Measurements from ENCODE around the gene GOLGA6L24. TPM values are rescaled to one million over a fixed set of nuclear protein-coding genes. Genes with fewer than 3 reads are reported as not detected.
"Not testable (repeated sequence)": the region's sequence is repeated elsewhere in the genome, so short reads cannot be mapped to it uniquely, and the experiment has no call there.

Gene GOLGA6L24
- total RNA-seq = not detected
- not detected for polyA plus RNA-seq (ENCODE audit: insufficient read depth, low read depth, low replicate concordance)
- long read RNA-seq, donor 1 = 0 reads
- long read RNA-seq, donor 2 = 0 reads
- long read RNA-seq, donor 3 = 0 reads
- long read RNA-seq, donor 4 = 0 reads
- long read RNA-seq, donor 5 = 0 reads
- long read RNA-seq, donor 6 = 0 reads
- long read RNA-seq, donor 7 = 0 reads
- long read RNA-seq, donor 8 = 0 reads
- long read RNA-seq, donor 9 = 0 reads
- long read RNA-seq, donor 10 = 0 reads

- FAIRE-seq; intact Hi-C loops (cut with DNase I); H3K27me3 ChIP-seq (ENCODE audit: control insufficient read depth, insufficient read depth, low read length); H3K9me3 ChIP-seq (ENCODE audit: control insufficient read depth in 2 of 3, insufficient read depth in 1 of 3, low read length in 3 of 3); H3K27ac ChIP-seq (ENCODE audit: low read depth in 2 of 2, low read length in 2 of 2); H3K9ac ChIP-seq (ENCODE audit: low read length in 3 of 3); H3K36me3 ChIP-seq (ENCODE audit: control insufficient read depth in 2 of 3, insufficient read depth in 3 of 3, low read length in 3 of 3); H3K4me3 ChIP-seq (ENCODE audit: low read length in 3 of 3); DNase-seq; H3K4me1 ChIP-seq (ENCODE audit: control insufficient read depth in 2 of 3, insufficient read depth in 2 of 3, low read depth in 1 of 3, low read length in 3 of 3): not testable (repeated sequence)
Measured at GRCh38 chr15:28357984-28358383, at the start of gene GOLGA6L24. GOLGA6L24 (minus strand) TSS chr15:28358084; CDS start chr15:28358023, 61 bp downstream.

DNA sequence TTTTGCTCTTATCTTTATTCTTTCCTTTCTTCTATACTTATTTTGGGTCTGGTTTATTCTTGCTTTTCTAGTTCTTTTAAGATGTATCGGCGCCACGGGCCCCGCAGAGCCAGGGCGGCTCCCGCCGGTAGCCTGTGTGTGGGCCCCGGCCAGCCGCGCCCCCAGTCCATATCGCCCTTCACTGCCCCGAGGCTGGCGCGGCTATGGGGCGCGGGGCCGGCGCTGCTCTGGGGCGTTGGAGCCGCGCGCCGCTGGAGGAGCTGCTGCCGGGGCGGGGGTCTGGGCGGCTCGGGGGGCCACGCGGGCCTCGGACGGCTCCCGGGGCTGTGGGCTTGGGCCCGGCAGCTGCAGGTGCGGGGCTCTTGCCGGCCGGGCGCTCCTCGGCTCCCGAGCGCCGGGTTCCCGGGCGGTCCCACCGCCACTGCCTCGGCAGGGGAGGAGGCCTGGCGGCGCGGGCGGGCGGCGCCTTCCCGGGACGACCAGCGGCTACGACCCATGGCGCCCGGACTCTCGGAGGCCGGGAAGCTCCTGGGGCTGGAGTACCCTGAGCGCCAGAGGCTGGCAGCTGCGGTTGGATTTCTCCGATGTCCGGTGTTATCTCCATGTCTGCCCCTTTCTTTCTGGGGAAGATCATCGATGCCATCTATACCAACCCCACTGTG, 45.0 kb upstream of the GOLGA6L24 start:
- H3K4me1 ChIP-seq (ENCODE audit: control insufficient read depth in 2 of 3, insufficient read depth in 2 of 3, low read depth in 1 of 3, low read length in 3 of 3); FAIRE-seq; H3K27ac ChIP-seq (ENCODE audit: low read depth in 2 of 2, low read length in 2 of 2); H3K36me3 ChIP-seq (ENCODE audit: control insufficient read depth in 2 of 3, insufficient read depth in 3 of 3, low read length in 3 of 3); intact Hi-C loops (cut with DNase I); H3K9ac ChIP-seq (ENCODE audit: low read length in 3 of 3); H3K9me3 ChIP-seq (ENCODE audit: control insufficient read depth in 2 of 3, insufficient read depth in 1 of 3, low read length in 3 of 3); H3K27me3 ChIP-seq (ENCODE audit: control insufficient read depth, insufficient read depth, low read length); DNase-seq; H3K4me3 ChIP-seq (ENCODE audit: low read length in 3 of 3): not testable (repeated sequence)

DNA sequence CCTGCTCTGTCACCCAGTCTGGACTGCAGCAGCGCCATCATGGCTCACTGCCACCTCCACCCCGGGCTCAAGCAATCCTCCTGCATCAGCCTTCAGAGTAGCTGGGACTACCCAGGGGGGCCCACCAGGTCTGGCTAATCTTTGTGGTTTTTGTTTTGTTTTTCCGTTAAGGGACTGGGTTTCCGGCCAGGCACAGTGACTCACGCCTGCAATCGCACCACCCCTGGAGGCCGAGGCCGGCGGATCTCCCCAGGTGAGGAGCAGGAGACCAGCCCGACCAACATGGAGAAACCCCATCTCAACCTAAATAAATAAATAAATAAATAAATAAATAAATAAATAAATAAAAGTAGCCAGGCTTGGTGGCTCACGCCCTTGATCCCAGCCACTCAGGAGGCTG, 38.1 kb upstream of the GOLGA6L24 start:
- H3K9ac ChIP-seq (ENCODE audit: low read length in 3 of 3); H3K36me3 ChIP-seq (ENCODE audit: control insufficient read depth in 2 of 3, insufficient read depth in 3 of 3, low read length in 3 of 3); H3K4me3 ChIP-seq (ENCODE audit: low read length in 3 of 3); H3K4me1 ChIP-seq (ENCODE audit: control insufficient read depth in 2 of 3, insufficient read depth in 2 of 3, low read depth in 1 of 3, low read length in 3 of 3); H3K27ac ChIP-seq (ENCODE audit: low read depth in 2 of 2, low read length in 2 of 2); FAIRE-seq; intact Hi-C loops (cut with DNase I); DNase-seq; H3K27me3 ChIP-seq (ENCODE audit: control insufficient read depth, insufficient read depth, low read length); H3K9me3 ChIP-seq (ENCODE audit: control insufficient read depth in 2 of 3, insufficient read depth in 1 of 3, low read length in 3 of 3): not testable (repeated sequence)

DNA sequence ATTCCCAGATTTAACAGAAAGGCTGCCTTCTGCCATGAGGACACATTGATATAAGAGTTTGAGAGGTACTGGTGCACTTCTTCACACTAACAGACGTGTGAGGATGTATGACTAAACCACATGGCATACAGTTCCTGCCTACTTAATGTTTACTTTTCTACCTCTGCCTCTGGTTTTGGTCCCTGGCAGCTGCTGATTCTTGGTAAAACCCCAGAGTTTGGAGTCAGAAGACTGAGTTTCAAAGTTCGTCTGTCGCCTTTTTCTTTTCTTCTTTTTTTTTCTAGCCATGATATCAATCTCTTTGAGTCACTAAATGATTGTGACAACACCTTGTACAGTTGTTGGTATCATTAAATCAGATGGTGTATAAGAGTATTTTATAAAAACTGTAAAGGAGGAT, 22.2 kb upstream of the GOLGA6L24 start:
- H3K36me3 ChIP-seq (ENCODE audit: control insufficient read depth in 2 of 3, insufficient read depth in 3 of 3, low read length in 3 of 3); H3K9me3 ChIP-seq (ENCODE audit: control insufficient read depth in 2 of 3, insufficient read depth in 1 of 3, low read length in 3 of 3); H3K4me3 ChIP-seq (ENCODE audit: low read length in 3 of 3); H3K27me3 ChIP-seq (ENCODE audit: control insufficient read depth, insufficient read depth, low read length); intact Hi-C loops (cut with DNase I); FAIRE-seq; H3K9ac ChIP-seq (ENCODE audit: low read length in 3 of 3); H3K4me1 ChIP-seq (ENCODE audit: control insufficient read depth in 2 of 3, insufficient read depth in 2 of 3, low read depth in 1 of 3, low read length in 3 of 3); DNase-seq; H3K27ac ChIP-seq (ENCODE audit: low read depth in 2 of 2, low read length in 2 of 2): not testable (repeated sequence)

DNA sequence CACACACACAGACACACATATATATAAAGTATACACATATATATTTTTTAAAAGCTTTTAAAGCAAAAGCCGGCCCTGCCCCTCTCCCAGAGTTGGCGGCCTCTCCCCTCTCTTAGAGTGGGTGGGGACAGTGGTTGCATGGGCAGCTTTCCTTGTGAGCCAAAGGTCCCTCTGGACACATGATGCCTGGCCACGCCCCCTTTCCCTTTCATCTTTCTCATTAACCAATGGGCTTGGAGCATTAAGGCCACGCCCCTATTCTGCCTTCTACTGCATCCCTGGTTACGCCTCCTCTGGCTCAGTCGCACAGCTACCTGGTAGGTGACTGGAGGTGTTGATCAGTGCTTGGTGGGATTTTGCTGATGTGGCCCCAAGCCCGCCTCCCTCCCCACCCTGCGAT, 20.5 kb upstream of the GOLGA6L24 start, which contains the start of gene GOLGA8F:
TSS of gene GOLGA8F (plus strand) at position 301 of the 400 bp plus-strand sequence. CDS start at position 399, 98 bp downstream.
- H3K9ac ChIP-seq (ENCODE audit: low read length in 3 of 3); DNase-seq; H3K27me3 ChIP-seq (ENCODE audit: control insufficient read depth, insufficient read depth, low read length); H3K4me3 ChIP-seq (ENCODE audit: low read length in 3 of 3); H3K27ac ChIP-seq (ENCODE audit: low read depth in 2 of 2, low read length in 2 of 2); intact Hi-C loops (cut with DNase I); H3K4me1 ChIP-seq (ENCODE audit: control insufficient read depth in 2 of 3, insufficient read depth in 2 of 3, low read depth in 1 of 3, low read length in 3 of 3); H3K9me3 ChIP-seq (ENCODE audit: control insufficient read depth in 2 of 3, insufficient read depth in 1 of 3, low read length in 3 of 3); FAIRE-seq; H3K36me3 ChIP-seq (ENCODE audit: control insufficient read depth in 2 of 3, insufficient read depth in 3 of 3, low read length in 3 of 3): not testable (repeated sequence)

DNA sequence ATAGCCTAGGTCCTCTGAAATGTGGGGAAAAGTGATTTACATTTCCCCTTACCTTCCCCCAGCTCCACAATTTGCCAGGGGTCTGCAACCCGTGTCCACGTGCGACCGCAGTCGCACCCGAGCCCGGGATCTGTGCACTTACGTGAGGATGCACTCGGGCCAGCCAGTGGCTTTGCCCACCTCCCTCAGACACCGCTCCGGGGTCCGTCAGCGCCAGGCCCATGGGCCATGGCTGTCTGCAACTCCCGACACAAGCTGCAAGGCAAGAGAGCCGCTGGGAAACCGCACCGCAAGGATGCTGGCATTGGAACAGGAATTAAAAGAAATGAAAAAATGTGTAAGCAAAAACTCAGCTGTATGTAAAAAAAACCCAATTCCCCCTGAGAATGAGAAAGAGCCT, 7.6 kb upstream of the GOLGA6L24 start:
- H3K4me1 ChIP-seq (ENCODE audit: control insufficient read depth in 2 of 3, insufficient read depth in 2 of 3, low read depth in 1 of 3, low read length in 3 of 3); H3K36me3 ChIP-seq (ENCODE audit: control insufficient read depth in 2 of 3, insufficient read depth in 3 of 3, low read length in 3 of 3); DNase-seq; H3K27me3 ChIP-seq (ENCODE audit: control insufficient read depth, insufficient read depth, low read length); intact Hi-C loops (cut with DNase I); H3K9ac ChIP-seq (ENCODE audit: low read length in 3 of 3); H3K27ac ChIP-seq (ENCODE audit: low read depth in 2 of 2, low read length in 2 of 2); FAIRE-seq; H3K9me3 ChIP-seq (ENCODE audit: control insufficient read depth in 2 of 3, insufficient read depth in 1 of 3, low read length in 3 of 3); H3K4me3 ChIP-seq (ENCODE audit: low read length in 3 of 3): not testable (repeated sequence)

GRCh38 chr15:28322129-28322588, 35.7 kb downstream of the GOLGA6L24 start, which contains the start of gene HERC2:
HERC2 (minus strand) TSS chr15:28322179; CDS start chr15:28321433, 746 bp downstream.
- H3K4me1 ChIP-seq (ENCODE audit: control insufficient read depth in 2 of 3, insufficient read depth in 2 of 3, low read depth in 1 of 3, low read length in 3 of 3); H3K36me3 ChIP-seq (ENCODE audit: control insufficient read depth in 2 of 3, insufficient read depth in 3 of 3, low read length in 3 of 3); H3K27ac ChIP-seq (ENCODE audit: low read depth in 2 of 2, low read length in 2 of 2); FAIRE-seq; H3K9me3 ChIP-seq (ENCODE audit: control insufficient read depth in 2 of 3, insufficient read depth in 1 of 3, low read length in 3 of 3); H3K27me3 ChIP-seq (ENCODE audit: control insufficient read depth, insufficient read depth, low read length); intact Hi-C loops (cut with DNase I); H3K9ac ChIP-seq (ENCODE audit: low read length in 3 of 3): not testable (repeated sequence)
- DNase-seq = peak in 1 of 5 donors; percentile 12
- peak within 1 kb of the TSS in 2 of 3 donors; percentile 20 to 49 for H3K4me3 ChIP-seq (ENCODE audit: low read length in 3 of 3)

DNA sequence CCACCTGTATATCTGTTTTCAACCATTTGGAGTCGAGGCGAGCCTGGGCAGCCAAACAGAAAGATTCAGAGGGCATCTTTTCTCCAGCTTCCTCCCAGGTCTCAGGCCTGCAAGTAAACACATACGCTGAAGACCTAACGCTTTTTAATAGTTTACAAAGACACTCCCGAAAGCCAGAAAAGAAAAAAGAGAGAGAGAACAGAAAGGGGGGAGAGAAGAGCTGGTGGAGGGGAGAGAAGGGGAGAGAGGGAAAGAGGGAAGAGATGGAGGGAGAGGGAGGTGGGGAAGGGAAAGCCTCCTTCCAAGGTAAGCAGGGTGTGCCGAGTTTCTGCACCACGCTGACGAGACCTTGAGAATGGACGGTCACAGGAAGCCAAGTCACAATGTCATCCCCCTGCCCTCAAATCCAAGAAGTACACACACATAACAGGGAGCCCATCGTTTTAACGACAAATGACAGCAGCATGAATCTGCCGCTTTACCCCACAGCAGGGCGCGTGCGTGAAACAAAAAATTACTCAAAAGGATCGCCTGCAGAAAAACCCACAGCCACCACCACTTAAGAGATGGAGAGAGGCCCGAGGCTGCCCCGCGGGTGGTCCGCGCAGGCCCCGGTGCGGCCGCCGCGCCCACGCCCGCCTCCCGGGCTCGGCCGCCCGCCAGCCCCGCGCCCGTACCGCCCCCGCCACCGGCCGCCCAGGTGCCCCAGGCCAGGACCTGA, 36.4 kb downstream of the GOLGA6L24 start:
- H3K27ac ChIP-seq (ENCODE audit: low read depth in 2 of 2, low read length in 2 of 2); H3K9me3 ChIP-seq (ENCODE audit: control insufficient read depth in 2 of 3, insufficient read depth in 1 of 3, low read length in 3 of 3); FAIRE-seq; H3K36me3 ChIP-seq (ENCODE audit: control insufficient read depth in 2 of 3, insufficient read depth in 3 of 3, low read length in 3 of 3); H3K4me1 ChIP-seq (ENCODE audit: control insufficient read depth in 2 of 3, insufficient read depth in 2 of 3, low read depth in 1 of 3, low read length in 3 of 3); intact Hi-C loops (cut with DNase I); H3K9ac ChIP-seq (ENCODE audit: low read length in 3 of 3); H3K27me3 ChIP-seq (ENCODE audit: control insufficient read depth, insufficient read depth, low read length): not testable (repeated sequence)
- peak in 2 of 5 donors; percentile 1 to 3 for DNase-seq
- peak overlapping the region in 2 of 3 donors; percentile 20 to 49 for H3K4me3 ChIP-seq (ENCODE audit: low read length in 3 of 3)
